HG03135 (cell line): ENCODE results near the gene EFEMP1.
"Not testable (repeated sequence)": the region's sequence is repeated elsewhere in the genome, so short reads cannot be mapped to it uniquely, and the experiment has no call there.

Experiments
- ATAC-seq: cut with Tn5 transposase; IDR thresholded peaks from one replicate; pipeline ENCODE4 v1.9.1; 2021; ENCODE audit warnings: mild to moderate bottlenecking, moderate library complexity; ENCODE audit not compliant: unreplicated experiment

Gene EFEMP1

DNA sequence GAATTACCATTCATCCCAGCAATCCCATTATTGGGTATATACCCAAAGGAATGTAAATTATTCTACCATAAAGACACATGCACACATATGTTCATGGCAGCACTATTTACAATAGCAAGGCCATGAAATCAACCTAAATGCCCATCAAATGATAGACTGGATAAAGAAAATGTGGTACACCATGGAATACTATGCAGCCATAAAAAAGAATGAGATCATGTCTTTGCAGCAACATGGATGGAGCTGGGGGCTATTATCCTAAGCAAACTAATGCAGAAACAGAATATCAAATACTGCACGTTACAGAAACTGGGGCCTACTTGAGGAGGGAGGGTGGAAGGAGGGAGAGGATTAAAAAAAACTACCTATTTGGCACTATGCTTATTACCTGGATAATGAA, 85.5 kb downstream of the EFEMP1 start:
- not testable (repeated sequence) for ATAC-seq

DNA sequence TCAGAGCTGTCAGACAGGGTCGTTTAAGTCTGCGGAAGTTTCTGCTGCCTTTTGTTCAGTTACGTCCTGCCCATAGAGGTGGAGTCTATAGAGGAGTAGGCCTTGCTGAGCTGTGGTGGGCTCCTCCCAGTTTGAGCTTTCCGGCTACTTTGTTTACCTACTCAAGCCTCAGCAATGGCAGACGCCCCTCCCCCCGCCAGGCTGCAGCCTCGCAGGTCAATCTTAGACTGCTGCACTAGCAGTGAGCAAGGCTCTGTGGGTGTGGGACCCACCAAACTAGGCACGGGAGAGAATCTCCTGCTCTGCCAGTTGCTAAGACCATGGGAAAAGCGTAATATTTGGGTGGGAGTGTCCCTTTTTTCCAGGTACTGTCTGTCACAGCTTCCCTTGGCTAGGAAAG, 86.5 kb downstream of the EFEMP1 start:
- ATAC-seq = no peak

DNA sequence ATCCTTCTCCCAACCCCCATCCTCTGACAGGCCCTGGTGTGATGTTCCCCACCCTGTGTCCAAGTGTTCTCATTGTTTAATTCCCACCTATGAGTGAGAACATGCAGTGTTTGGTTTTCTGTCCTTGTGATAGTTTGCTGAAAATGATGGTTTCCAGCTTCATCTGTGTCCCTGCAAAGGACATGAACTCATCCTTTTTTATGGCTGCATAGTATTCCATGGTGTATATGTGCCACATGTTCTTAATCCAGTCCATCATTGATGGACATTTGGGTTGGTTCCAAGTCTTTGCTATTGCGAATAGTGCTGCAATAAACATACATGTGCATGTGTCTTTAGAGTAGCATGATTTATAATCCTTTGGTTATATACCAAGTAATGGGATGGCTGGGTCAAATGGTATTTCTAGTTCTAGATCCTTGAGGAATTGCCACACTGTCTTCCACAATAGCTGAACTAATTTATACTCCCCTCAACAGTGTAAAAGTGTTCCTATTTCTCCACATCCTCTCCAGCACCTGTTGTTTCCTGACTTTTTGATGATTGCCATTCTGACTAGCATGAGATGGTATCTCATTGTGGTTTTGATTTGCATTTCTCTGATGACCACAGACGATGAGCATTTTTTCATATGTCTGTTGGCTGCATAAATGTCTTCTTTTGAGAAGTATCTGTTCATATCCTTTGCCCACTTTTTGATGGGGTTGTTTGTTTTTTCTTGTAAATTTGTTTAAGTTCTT, 91.7 kb downstream of the EFEMP1 start:
- ATAC-seq = not testable (repeated sequence)

DNA sequence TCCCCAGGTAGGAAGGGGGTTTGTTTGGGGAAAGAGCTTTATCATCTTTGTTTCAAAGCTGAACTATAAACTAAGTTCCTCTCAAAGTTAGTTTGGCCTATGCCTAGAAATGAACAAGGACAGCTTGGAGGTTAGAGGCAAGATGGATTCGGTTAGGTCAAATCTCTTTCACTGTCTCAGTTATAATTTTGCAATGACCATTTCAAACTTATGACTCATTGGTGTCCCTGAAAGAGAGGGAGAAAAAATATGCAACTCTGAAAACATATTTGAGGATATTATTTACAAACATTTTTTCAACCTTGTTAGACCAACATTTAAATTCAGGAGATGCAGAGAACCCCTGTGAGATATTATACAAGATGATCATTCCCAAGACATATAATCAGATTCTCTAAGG, 95.7 kb downstream of the EFEMP1 start:
- no peak for ATAC-seq

DNA sequence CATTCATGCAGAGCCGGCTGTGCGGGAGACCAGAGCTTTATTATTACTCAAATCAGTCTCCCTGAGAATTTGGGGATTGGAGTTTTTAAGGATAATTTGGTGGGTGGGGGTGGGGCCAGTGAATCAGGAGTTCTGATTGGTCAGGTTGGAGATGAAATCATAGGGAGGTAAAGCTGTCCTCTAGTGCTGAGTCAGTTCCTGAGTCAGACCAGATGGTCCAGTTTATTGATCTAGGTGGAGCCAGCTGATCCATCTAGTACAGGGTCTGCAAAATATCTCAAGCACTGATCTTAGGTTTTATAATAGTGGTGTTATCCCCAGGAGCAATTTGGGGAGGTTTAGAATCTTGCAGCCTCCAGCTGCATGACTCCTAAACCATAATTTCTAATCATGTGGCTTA, 96.2 kb downstream of the EFEMP1 start:
- ATAC-seq = not testable (repeated sequence)

DNA sequence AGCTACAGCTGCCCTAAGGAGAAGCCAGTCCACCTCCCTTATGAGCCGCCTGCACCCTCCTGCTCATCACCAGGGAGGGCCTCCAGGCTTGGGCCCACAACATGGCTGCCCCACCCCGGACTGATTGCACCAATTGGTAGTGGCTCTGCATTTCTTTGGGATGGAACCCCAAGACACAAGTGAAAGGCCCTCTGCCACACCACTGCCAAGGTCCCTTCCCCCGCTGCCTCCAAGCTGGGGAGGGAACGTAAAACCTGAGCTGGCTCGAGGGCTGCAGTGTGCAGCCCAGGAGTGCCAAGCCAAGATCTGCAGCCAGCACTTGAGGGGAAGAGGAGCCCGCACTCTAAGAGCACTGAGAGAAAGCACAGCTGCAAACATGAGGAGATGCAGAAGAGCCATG, 97.3 kb downstream of the EFEMP1 start:
- ATAC-seq = no peak

DNA sequence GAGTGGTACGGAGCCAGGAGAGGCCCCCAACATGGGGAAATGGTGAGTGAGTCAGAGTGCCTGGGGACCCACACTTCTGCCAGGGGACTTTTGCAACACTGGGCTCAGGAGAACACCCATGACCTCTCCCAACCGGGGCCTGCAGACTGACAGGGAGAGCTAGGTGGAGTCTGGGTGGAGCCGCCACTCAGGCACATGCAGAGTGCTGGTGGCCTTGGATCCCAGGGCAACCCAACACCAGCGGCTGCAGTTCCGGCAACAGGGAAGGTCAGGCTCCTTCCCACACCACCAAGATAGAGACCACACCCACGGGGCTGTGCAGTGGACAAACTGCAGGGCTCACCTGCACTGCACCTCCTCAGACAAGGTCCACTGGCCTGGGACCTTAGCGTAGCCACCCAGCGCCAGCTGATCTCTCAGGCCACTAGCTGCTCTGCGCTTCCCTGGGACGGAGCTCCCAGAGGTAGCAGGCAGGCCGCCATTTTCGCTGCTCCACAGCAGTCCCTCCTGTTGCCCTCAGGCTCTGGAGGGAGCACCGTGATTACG, 99.0 kb downstream of the EFEMP1 start:
- ATAC-seq = no peak
